HCT116 (cell line): ENCODE results near the gene PNMA6E. TPM values are rescaled to one million over a fixed set of nuclear protein-coding genes. Genes with fewer than 3 reads are reported as not detected.

ENCODE experiments used
- ATAC-seq: fragments of 200-7000 bp; cut with Tn5 transposase; 2 replicates; pipeline ENCODE4 v1.9.1; 2020; ENCODE audit warnings: mild to moderate bottlenecking, moderate library complexity
- BruUV-seq: library from RNA; stranded (reverse); fragments of 400-500 nt; replicated peaks from 2 replicates; lab custom pipeline; 2021; lab: Mats Ljungman, UMichigan
- CTCF ChIA-PET: fragments of 300-600 bp; sonication (Branson Sonifier 250); formaldehyde crosslinking; loops from one replicate; lab custom pipeline; 2021; ENCODE audit warnings: antibody characterized with exemption; lab: Charles Lee
- POLR2A ChIA-PET: fragments of 300-600, 350-600 bp; sonication (Branson Sonifier 250); formaldehyde crosslinking; loops from one replicate; lab custom pipeline; 2021; ENCODE audit warnings: antibody characterized with exemption; lab: Charles Lee
- RAD21 ChIA-PET, 2 experiments: fragments of 300-600 bp; sonication (Branson Sonifier 250); formaldehyde crosslinking; loops; one replicate each; lab custom pipeline; 2023; ENCODE audit warnings: low total read pairs in 2 of 2; ENCODE audit not compliant: uncharacterized antibody in 2 of 2, unreplicated experiment in 2 of 2, low non-redundant PET in 1 of 2; lab: Charles Lee
- DNase-seq: peaks from one replicate; pipeline ENCODE4 v3.0.0-alpha.2; 2010; ENCODE audit warnings: low read depth, low spot score
- H2AFZ ChIP-seq: fragments of 200-600 bp; shearing (Covaris generic), sonication (generic); 2 replicates; pipeline ENCODE4 v1.6.1; 2017; ENCODE audit warnings: low read depth, mixed run types, mixed read lengths, antibody characterized with exemption, low read length; ENCODE audit not compliant: poor library complexity, severe bottlenecking
- H3K27ac ChIP-seq: 2 replicates; pipeline ENCODE4 v1.5.1; 2012; ENCODE audit warnings: low read depth, low read length
- H3K27me3 ChIP-seq: fragments of 200-600 bp; sonication (generic); 2 replicates; pipeline ENCODE4 v1.6.1; 2016; ENCODE audit warnings: mixed run types, low read length, mixed read lengths; ENCODE audit not compliant: insufficient read depth
- H3K36me3 ChIP-seq, 2 experiments: fragments of 200-500 bp in 1 of 2; fragments of 200-600 bp in 1 of 2; sonication (Bioruptor generic) in 1 of 2; sonication (generic) in 1 of 2; 2 replicates each; pipeline versions ENCODE4 v1.5.1 to v1.6.1; 2014 to 2016; ENCODE audit warnings: low read length in 2 of 2, inconsistent platforms in 1 of 2, mixed read lengths in 1 of 2, mixed run types in 1 of 2; ENCODE audit not compliant: insufficient read depth in 2 of 2, control insufficient read depth in 1 of 2
- H3K4me1 ChIP-seq, 2 experiments: fragments of 200-600 bp in 1 of 2; sonication (generic) in 1 of 2; 2 replicates each; pipeline versions ENCODE4 v1.5.1 to v1.6.1; 2012 to 2017; ENCODE audit warnings: low read length in 2 of 2, inconsistent platforms in 1 of 2, mild to moderate bottlenecking in 1 of 2, mixed read lengths in 1 of 2, mixed run types in 1 of 2, moderate library complexity in 1 of 2; ENCODE audit not compliant: insufficient read depth in 2 of 2, control insufficient read depth in 1 of 2
- H3K4me2 ChIP-seq: fragments of 200-600 bp; sonication (generic); 2 replicates; pipeline ENCODE4 v1.6.1; 2017; ENCODE audit warnings: mixed run types, low read length, mixed read lengths
- H3K4me3 ChIP-seq, 2 experiments: fragments of 200-600 bp in 1 of 2; sonication (generic) in 1 of 2; replicated peaks in 1 of 2; 2 replicates each; pipeline ENCODE4 v1.5.1; 2011 to 2016; ENCODE audit warnings: low read length in 2 of 2, control low read depth in 1 of 2, low read depth in 1 of 2, mild to moderate bottlenecking in 1 of 2, mixed read lengths in 1 of 2, mixed run types in 1 of 2
- H3K79me2 ChIP-seq: fragments of 200-600 bp; sonication (generic); 2 replicates; pipeline ENCODE4 v1.6.1; 2017; ENCODE audit warnings: mild to moderate bottlenecking, mixed run types, low read length, moderate library complexity, mixed read lengths; ENCODE audit not compliant: insufficient read depth
- H3K9ac ChIP-seq: fragments of 200-600 bp; sonication (generic); 2 replicates; pipeline ENCODE4 v1.6.1; 2016; ENCODE audit warnings: low read length, mixed read lengths
- H3K9me2 ChIP-seq: fragments of 200-600 bp; sonication (generic), shearing (Covaris generic); 2 replicates; pipeline ENCODE4 v1.6.1; 2017; ENCODE audit warnings: mixed run types, mild to moderate bottlenecking, moderate library complexity; ENCODE audit not compliant: insufficient read depth
- H3K9me3 ChIP-seq, 2 experiments: fragments of 200-500 bp in 1 of 2; fragments of 200-600 bp in 1 of 2; sonication (Bioruptor generic) in 1 of 2; sonication (generic) in 1 of 2; 2 replicates each; pipeline ENCODE4 v1.6.1; 2014 to 2017; ENCODE audit warnings: low read length in 2 of 2, mixed read lengths in 2 of 2, inconsistent platforms in 1 of 2, low read depth in 1 of 2, mild to moderate bottlenecking in 1 of 2, mixed run types in 1 of 2, moderate library complexity in 1 of 2; ENCODE audit not compliant: control insufficient read depth in 1 of 2, insufficient read depth in 1 of 2
- H4K20me1 ChIP-seq: fragments of 200-600 bp; sonication (generic), shearing (Covaris generic); 2 replicates; pipeline ENCODE4 v1.6.1; 2017; ENCODE audit warnings: mixed run types, mild to moderate bottlenecking, moderate library complexity; ENCODE audit not compliant: insufficient read depth
- ATF3 ChIP-seq: IDR thresholded peaks from 2 replicates; pipeline ENCODE4 v1.6.1; 2012
- CBX3 ChIP-seq: IDR thresholded peaks from 2 replicates; pipeline ENCODE4 v1.6.1; 2012; ENCODE audit warnings: low read depth
- CEBPB ChIP-seq: IDR thresholded peaks from 2 replicates; pipeline ENCODE4 v1.6.1; 2012; ENCODE audit warnings: low read depth
- CTCF ChIP-seq, 3 experiments: fragments of 200-600 bp in 1 of 3; sonication (generic) in 1 of 3; IDR thresholded peaks in 2 of 3; conservative IDR thresholded peaks in 1 of 3; 2 replicates each; pipeline ENCODE4 v1.5.1; 2012 to 2017; ENCODE audit warnings: low read depth in 2 of 3, low read length in 2 of 3, antibody characterized with exemption in 1 of 3, borderline replicate concordance in 1 of 3, control low read depth in 1 of 3, mild to moderate bottlenecking in 1 of 3, mixed read lengths in 1 of 3, mixed run types in 1 of 3, moderate library complexity in 1 of 3; ENCODE audit not compliant: insufficient read depth in 1 of 3
- EGR1 ChIP-seq: IDR thresholded peaks from 2 replicates; pipeline ENCODE4 v1.6.1; 2012; ENCODE audit warnings: low read depth
- ELF1 ChIP-seq: IDR thresholded peaks from 2 replicates; pipeline ENCODE4 v1.6.1; 2012; ENCODE audit warnings: low read depth, borderline replicate concordance
- FOSL1 ChIP-seq: IDR thresholded peaks from 2 replicates; pipeline ENCODE4 v1.6.1; 2012; ENCODE audit warnings: low read depth
- MAX ChIP-seq: IDR thresholded peaks from 2 replicates; pipeline ENCODE4 v1.6.1; 2012
- POLR2A ChIP-seq: IDR thresholded peaks from 2 replicates; pipeline ENCODE4 v1.7.0; 2011; ENCODE audit warnings: borderline replicate concordance; ENCODE audit not compliant: insufficient read depth, insufficient read length; ENCODE audit errors: extremely low read depth
- POLR2AphosphoS5 ChIP-seq: IDR thresholded peaks from 2 replicates; pipeline ENCODE4 v1.6.1; 2011; ENCODE audit warnings: mild to moderate bottlenecking, low read depth, low read length, moderate library complexity
- RAD21 ChIP-seq: IDR thresholded peaks from 2 replicates; pipeline ENCODE4 v1.6.1; 2012; ENCODE audit warnings: low read depth, mild to moderate bottlenecking
- REST ChIP-seq: IDR thresholded peaks from 2 replicates; pipeline ENCODE4 v1.6.1; 2012; ENCODE audit warnings: low read depth
- SIN3A ChIP-seq: IDR thresholded peaks from 2 replicates; pipeline ENCODE4 v1.6.1; 2012; ENCODE audit warnings: low read depth
- SP1 ChIP-seq: IDR thresholded peaks from 2 replicates; pipeline ENCODE4 v1.6.1; 2012; ENCODE audit warnings: low read depth
- SRF ChIP-seq: IDR thresholded peaks from 2 replicates; pipeline ENCODE4 v1.6.1; 2012; ENCODE audit warnings: low read depth
- TCF7L2 ChIP-seq: IDR thresholded peaks from 2 replicates; pipeline ENCODE4 v1.7.0; 2011; ENCODE audit warnings: borderline replicate concordance, inconsistent platforms; ENCODE audit not compliant: insufficient read depth, insufficient read length; ENCODE audit errors: extremely low read depth
- ZNF274 ChIP-seq: fragments of 200-500 bp; sonication (Bioruptor generic); IDR thresholded peaks from 2 replicates; pipeline ENCODE4 v1.6.1; 2014; ENCODE audit warnings: mild to moderate bottlenecking, low read depth, low read length, inconsistent platforms
- intact Hi-C: fragments of 100-400 bp; cut with micrococcal nuclease; formaldehyde crosslinking; loops from 2 replicates; pipeline ENCODE4 v1.10.0; 2022
- total RNA-seq: library from RNA; stranded (reverse); gene quantifications from one replicate; pipeline ENCODE4 v1.2.1, GENCODE V29; 2021; ENCODE audit not compliant: unreplicated experiment

Gene PNMA6E
- total RNA-seq, 1 experiment from 2014 or later = not detected

- ATAC-seq (no peak), DNase-seq (no peak)
- no peaks in the 10 kb centered on the region for H3K4me1 ChIP-seq
- no peak overlapping the region for H3K27ac ChIP-seq
- H3K4me2 ChIP-seq = no peak overlapping the region
- H3K79me2 ChIP-seq = no peaks in the 10 kb centered on the region
- intact Hi-C loops = no loop called here
- H3K36me3 ChIP-seq = no peaks in the 10 kb centered on the region
- CTCF ChIA-PET = no interaction called here
- H2AFZ ChIP-seq = no peak overlapping the region
- TF ChIP-seq EGR1 (no peak), SP1 (no peak), SIN3A (no peak), REST (no peak), ELF1 (no peak), CTCF (IDR thresholded peaks at IDR 0.05 in 2 of 3, conservative IDR thresholded peaks at IDR 0.05 in 1 of 3; ENCODE audit: borderline replicate concordance in 1 of 3, insufficient read depth in 1 of 3, low read depth in 2 of 3, low read length in 2 of 3) (no peak), TCF7L2 (no peak), POLR2AphosphoS5 (no peak), CEBPB (no peak), RAD21 (no peak), SRF (no peak), ZNF274 (no peak), POLR2A (no peak), MAX (no peak), FOSL1 (no peak), CBX3 (no peak), ATF3 (no peak)
- H3K27me3 ChIP-seq = no peaks in the 10 kb centered on the region
- no peak overlapping the region for H3K9ac ChIP-seq
- POLR2A ChIA-PET = no interaction called here
- H3K4me3 ChIP-seq = no peak overlapping the region
- H3K9me3 ChIP-seq = no peaks in the 10 kb centered on the region
- no peaks in the 10 kb centered on the region for H4K20me1 ChIP-seq
- RAD21 ChIA-PET = no interaction called here
- no peaks in the 10 kb centered on the region for H3K9me2 ChIP-seq
- no TSS peak for BruUV-seq
Measured at GRCh38 chrX:153414856-153415510, 13.8 kb upstream of the PNMA6E start.
